Lung (tissue), 12 donors: ENCODE results near the gene ATG16L1. TPM values are rescaled to one million over a fixed set of nuclear protein-coding genes. Genes with fewer than 3 reads are reported as not detected.

Source experiments
- ATAC-seq: fragments of 200-7000 bp; cut with Tn5 transposase; one replicate; pipeline ENCODE4 v1.9.1; 2020; ENCODE audit warnings: moderate number of reproducible peaks; ENCODE audit not compliant: insufficient read depth, low FRiP score
- DNase-seq, 3 donors: peaks; one replicate each; pipeline ENCODE4 v3.0.0-alpha.2; 2013 to 2017
- H3K27ac ChIP-seq, 2 donors: one replicate each; pipeline ENCODE4 v1.5.1; 2013; ENCODE audit warnings: mild to moderate bottlenecking in 2 of 2, moderate library complexity in 2 of 2, control low read depth in 1 of 2, inconsistent platforms in 1 of 2, low read depth in 1 of 2, low read length in 1 of 2
- H3K27me3 ChIP-seq, 3 donors: one replicate each; pipeline ENCODE4 v1.5.1; 2013; ENCODE audit warnings: low read length in 2 of 3; ENCODE audit not compliant: control insufficient read depth in 3 of 3, insufficient read depth in 3 of 3
- H3K36me3 ChIP-seq, 4 donors: one replicate each; pipeline ENCODE4 v1.5.1; 2013; ENCODE audit warnings: low read length in 4 of 4, mild to moderate bottlenecking in 1 of 4, moderate library complexity in 1 of 4; ENCODE audit not compliant: control insufficient read depth in 4 of 4, insufficient read depth in 4 of 4
- H3K4me1 ChIP-seq, 5 donors: one replicate each; pipeline ENCODE4 v1.5.1; 2013; ENCODE audit warnings: low read length in 5 of 5, mild to moderate bottlenecking in 2 of 5, moderate library complexity in 1 of 5; ENCODE audit not compliant: control insufficient read depth in 5 of 5, insufficient read depth in 5 of 5
- H3K4me3 ChIP-seq: one replicate; pipeline ENCODE4 v1.5.1; 2013; ENCODE audit warnings: mild to moderate bottlenecking, control low read depth, moderate library complexity
- H3K9ac ChIP-seq, 2 donors: one replicate each; pipeline ENCODE4 v1.5.1; 2013; ENCODE audit warnings: low read length in 2 of 2, control low read depth in 1 of 2; ENCODE audit not compliant: insufficient read depth in 1 of 2
- H3K9me3 ChIP-seq, 4 donors: one replicate each; pipeline ENCODE4 v1.5.1; 2013; ENCODE audit warnings: low read length in 3 of 4, mild to moderate bottlenecking in 1 of 4, moderate library complexity in 1 of 4; ENCODE audit not compliant: control insufficient read depth in 4 of 4, insufficient read depth in 3 of 4
- WGBS, 2 donors: extraction: QIAGEN DNeasy Blood & Tissue Kit; methylation state at CpG; one replicate each; pipeline ENCODE4 v1.1.7; 2013; 5-methylcytosine and 5-hydroxymethylcytosine counted together
- polyA plus RNA-seq, 2 donors: library from polyadenylated mRNA; stranded (reverse); fragments of 200-250 nt; gene quantifications; one replicate each; pipeline ENCODE4 v1.2.1, GENCODE V29; 2013
- total RNA-seq, 2 donors: library from RNA; depleted of rRNA in 1 of 2; stranded (reverse); fragments of >200 nt in 1 of 2; gene quantifications; one replicate each; pipeline ENCODE4 v1.2.1, GENCODE V29; 2014 to 2021
- TF ChIP-seq, protein P1 (sequence below): IDR thresholded peaks from 2 replicates; pipeline ENCODE4 v1.5.1; 2012; ENCODE audit warnings: mild to moderate bottlenecking; ENCODE audit errors: control extremely low read depth, extremely low read depth
- donor health status: control.
- donor health status: control.
- donor health status: Bipolar disorder and iron deficiency.
- donor health status: healthy.
- donor health status: DM: yes; HTN: yes; CAD: no.

The ATG16L1 gene
- total and polyA plus RNA-seq, 4 donors: 10.9 to 37.0 (median 20.3) TPM

- no peak overlapping the region for H3K27ac ChIP-seq
- H3K36me3 ChIP-seq: peaks cover 33 to 66% (median 39%) of the 10 kb centered on the region in 4 donors
- H3K9ac ChIP-seq: no peak overlapping the region
- 84 to 97% methylated on average over 6 of the region's 6 CpGs for WGBS, 2 donors
- TF ChIP-seq, protein P1, sequence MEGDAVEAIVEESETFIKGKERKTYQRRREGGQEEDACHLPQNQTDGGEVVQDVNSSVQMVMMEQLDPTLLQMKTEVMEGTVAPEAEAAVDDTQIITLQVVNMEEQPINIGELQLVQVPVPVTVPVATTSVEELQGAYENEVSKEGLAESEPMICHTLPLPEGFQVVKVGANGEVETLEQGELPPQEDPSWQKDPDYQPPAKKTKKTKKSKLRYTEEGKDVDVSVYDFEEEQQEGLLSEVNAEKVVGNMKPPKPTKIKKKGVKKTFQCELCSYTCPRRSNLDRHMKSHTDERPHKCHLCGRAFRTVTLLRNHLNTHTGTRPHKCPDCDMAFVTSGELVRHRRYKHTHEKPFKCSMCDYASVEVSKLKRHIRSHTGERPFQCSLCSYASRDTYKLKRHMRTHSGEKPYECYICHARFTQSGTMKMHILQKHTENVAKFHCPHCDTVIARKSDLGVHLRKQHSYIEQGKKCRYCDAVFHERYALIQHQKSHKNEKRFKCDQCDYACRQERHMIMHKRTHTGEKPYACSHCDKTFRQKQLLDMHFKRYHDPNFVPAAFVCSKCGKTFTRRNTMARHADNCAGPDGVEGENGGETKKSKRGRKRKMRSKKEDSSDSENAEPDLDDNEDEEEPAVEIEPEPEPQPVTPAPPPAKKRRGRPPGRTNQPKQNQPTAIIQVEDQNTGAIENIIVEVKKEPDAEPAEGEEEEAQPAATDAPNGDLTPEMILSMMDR: no peak
- no peaks in the 10 kb centered on the region for H3K27me3 ChIP-seq
- H3K4me3 ChIP-seq: no peak overlapping the region
- H3K4me1 ChIP-seq: peaks cover 0 to 1% (median 0%) of the 10 kb centered on the region in 5 donors
- H3K9me3 ChIP-seq: no peaks in the 10 kb centered on the region
- ATAC-seq (no peak), DNase-seq (no peak)
Observed at GRCh38 chr2:233273120-233273519, 21.6 kb downstream of the ATG16L1 start.

GRCh38 chr2:233275223-233275622 is 23.8 kb downstream of the ATG16L1 start:
- Histone ChIP-seq H3K27me3 (no peaks in the 10 kb centered on the region), H3K4me1 (peaks cover 0 to 1% (median 0%) of the 10 kb centered on the region in 5 donors), H3K27ac (no peak overlapping the region), H3K9ac (no peak overlapping the region), H3K36me3 (peaks cover 33 to 67% (median 46%) of the 10 kb centered on the region in 4 donors), H3K4me3 (no peak overlapping the region), H3K9me3 (no peaks in the 10 kb centered on the region)
- TF ChIP-seq, protein P1: no peak
- DNase-seq (no peak), ATAC-seq (no peak)
- 96 to 97% methylated on average over 4 of the region's 4 CpGs for WGBS, 2 donors

- H3K9ac ChIP-seq: no peak overlapping the region
- no peaks in the 10 kb centered on the region for H3K9me3 ChIP-seq
- H3K27ac ChIP-seq: no peak overlapping the region
- peaks cover 27 to 61% (median 52%) of the 10 kb centered on the region in 4 donors for H3K36me3 ChIP-seq
- no peaks in the 10 kb centered on the region for H3K27me3 ChIP-seq
- H3K4me1 ChIP-seq: no peaks in the 10 kb centered on the region
- WGBS, 2 donors: 92 to 100% methylated on average over 2 of the region's 2 CpGs
- ATAC-seq (no peak), DNase-seq (no peak)
- H3K4me3 ChIP-seq: no peak overlapping the region
- TF ChIP-seq, protein P1: no peak
Observed at GRCh38 chr2:233278921-233279320, 27.4 kb downstream of the ATG16L1 start.

DNA sequence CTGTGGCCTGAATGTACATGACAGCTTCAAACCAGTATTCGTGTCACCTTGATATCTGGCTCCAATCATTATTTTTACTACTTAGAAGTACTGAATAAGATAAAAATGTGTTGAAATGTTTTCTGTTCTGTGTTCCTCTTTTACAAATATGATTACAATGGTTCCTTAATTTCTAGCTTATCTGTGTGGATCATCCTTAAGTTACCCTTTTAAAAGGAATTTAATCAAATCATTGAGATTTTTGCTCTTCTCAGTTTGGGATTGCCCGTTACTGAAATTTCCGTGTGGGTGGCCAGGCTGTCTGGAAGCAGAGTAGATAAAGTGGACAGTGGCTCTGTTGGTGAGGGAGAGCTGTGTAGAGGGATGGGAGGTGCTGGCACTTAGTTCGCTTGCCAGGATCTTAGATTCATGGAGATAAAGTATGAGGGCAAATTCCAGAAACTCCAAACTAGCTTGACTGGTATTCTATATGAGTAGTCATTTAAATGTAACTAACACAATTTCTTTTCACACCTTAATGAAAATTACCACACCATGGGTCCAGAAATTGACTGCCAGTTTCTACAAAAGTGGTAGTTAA is 28.7 kb downstream of the ATG16L1 start:
- TF ChIP-seq, protein P1: no peak
- ATAC-seq (no peak), DNase-seq (no peak)
- no peak overlapping the region for H3K9ac ChIP-seq
- no peaks in the 10 kb centered on the region for H3K27me3 ChIP-seq
- H3K9me3 ChIP-seq: no peaks in the 10 kb centered on the region
- H3K4me3 ChIP-seq: no peak overlapping the region
- WGBS, 2 donors: 83 to 84% methylated on average over 4 of the region's 4 CpGs
- H3K36me3 ChIP-seq: peaks cover 25 to 52% (median 45%) of the 10 kb centered on the region in 4 donors
- no peak overlapping the region for H3K27ac ChIP-seq
- no peaks in the 10 kb centered on the region for H3K4me1 ChIP-seq
